Caco-2 (cell line): Measurements from ENCODE around the gene PADI3. TPM values are rescaled to one million over a fixed set of nuclear protein-coding genes. Genes with fewer than 3 reads are reported as not detected.

ENCODE experiments used
- BruUV-seq: library from RNA; stranded (reverse); fragments of 400-500 nt; replicated peaks from 2 replicates; lab custom pipeline; 2021; lab: Mats Ljungman, UMichigan
- CTCF ChIA-PET: fragments of 300-600 bp; sonication (Branson Sonifier 250); formaldehyde crosslinking; loops from one replicate; lab custom pipeline; 2022; ENCODE audit warnings: antibody characterized with exemption; lab: Charles Lee
- POLR2A ChIA-PET: fragments of 300-600 bp; sonication (Branson Sonifier 250); formaldehyde crosslinking; loops from one replicate; lab custom pipeline; 2022; ENCODE audit warnings: antibody characterized with exemption; lab: Charles Lee
- DNase-seq, 2 experiments: peaks; one replicate each; pipeline versions ENCODE4 v3.0.0 to v3.0.0-alpha.2; 2020 to 2022
- H3K27me3 ChIP-seq: replicated peaks from 2 replicates; pipeline ENCODE4 v1.6.0; 2011; ENCODE audit warnings: low read length; ENCODE audit not compliant: control insufficient read depth, insufficient read depth
- H3K36me3 ChIP-seq: 2 replicates; pipeline ENCODE4 v1.5.1; 2011; ENCODE audit warnings: low read length; ENCODE audit not compliant: control insufficient read depth, insufficient read depth
- H3K4me1 ChIP-seq: fragments of 250-450 bp; sonication (Bioruptor Pico); 2 replicates; pipeline ENCODE4 v1.5.1; 2020; ENCODE audit warnings: mild to moderate bottlenecking
- H3K4me3 ChIP-seq: 2 replicates; pipeline ENCODE4 v1.5.1; 2011; ENCODE audit warnings: low read depth, mild to moderate bottlenecking, control low read depth, low read length
- H3K9me3 ChIP-seq: fragments of 250-450 bp; sonication (Bioruptor Pico); 2 replicates; pipeline ENCODE4 v1.5.1; 2020; ENCODE audit warnings: mild to moderate bottlenecking, moderate library complexity
- H3K27ac Mint-ChIP-seq: one replicate; pipeline ENCODE4 v1.8.0; 2022; ENCODE audit warnings: mixed read lengths; ENCODE audit not compliant: unreplicated experiment
- H3K27me3 Mint-ChIP-seq: one replicate; pipeline ENCODE4 v1.8.0; 2022; ENCODE audit warnings: mixed read lengths; ENCODE audit not compliant: insufficient read depth, unreplicated experiment
- H3K36me3 Mint-ChIP-seq: one replicate; pipeline ENCODE4 v1.8.0; 2022; ENCODE audit warnings: mild to moderate bottlenecking, mixed read lengths; ENCODE audit not compliant: insufficient read depth, unreplicated experiment
- H3K4me1 Mint-ChIP-seq: one replicate; pipeline ENCODE4 v1.8.0; 2022; ENCODE audit warnings: low read depth, mixed read lengths; ENCODE audit not compliant: unreplicated experiment
- H3K4me3 Mint-ChIP-seq: one replicate; pipeline ENCODE4 v1.8.0; 2022; ENCODE audit warnings: mild to moderate bottlenecking, moderate library complexity, mixed read lengths; ENCODE audit not compliant: unreplicated experiment
- H3K9me3 Mint-ChIP-seq: one replicate; pipeline ENCODE4 v1.8.0; 2022; ENCODE audit warnings: mixed read lengths; ENCODE audit not compliant: unreplicated experiment
- intact Hi-C: fragments of 100-400 bp; cut with micrococcal nuclease; formaldehyde crosslinking; loops from one replicate; pipeline ENCODE4 v1.10.0; 2022; ENCODE audit not compliant: unreplicated experiment
- total RNA-seq: library from RNA; stranded (reverse); gene quantifications from 2 replicates; pipeline ENCODE4 v1.2.3, GENCODE V29; 2022
- TF ChIP-seq, protein P1 (sequence below), 2 experiments: fragments of 200-600 bp in 1 of 2; IDR thresholded peaks; 1 replicate in 1 of 2; 2 replicates in 1 of 2; pipeline versions ENCODE4 v1.5.1 to v1.8.0; 2011 to 2022; ENCODE audit warnings: antibody characterized with exemption in 1 of 2, control low read depth in 1 of 2, inconsistent platforms in 1 of 2, low read depth in 1 of 2, low read length in 1 of 2, mild to moderate bottlenecking in 1 of 2, moderate library complexity in 1 of 2; ENCODE audit not compliant: insufficient read depth in 1 of 2, severe bottlenecking in 1 of 2, unreplicated experiment in 1 of 2

Gene PADI3
- total RNA-seq, 1 experiment from 2014 or later = not detected

GRCh38 chr1:17204546-17205440 is 44.1 kb upstream of the PADI3 start, which contains the start of gene PADI1:
Gene PADI1 (plus strand): TSS chr1:17205128. CDS start chr1:17205218, 90 bp downstream.
- TF ChIP-seq, protein P1, sequence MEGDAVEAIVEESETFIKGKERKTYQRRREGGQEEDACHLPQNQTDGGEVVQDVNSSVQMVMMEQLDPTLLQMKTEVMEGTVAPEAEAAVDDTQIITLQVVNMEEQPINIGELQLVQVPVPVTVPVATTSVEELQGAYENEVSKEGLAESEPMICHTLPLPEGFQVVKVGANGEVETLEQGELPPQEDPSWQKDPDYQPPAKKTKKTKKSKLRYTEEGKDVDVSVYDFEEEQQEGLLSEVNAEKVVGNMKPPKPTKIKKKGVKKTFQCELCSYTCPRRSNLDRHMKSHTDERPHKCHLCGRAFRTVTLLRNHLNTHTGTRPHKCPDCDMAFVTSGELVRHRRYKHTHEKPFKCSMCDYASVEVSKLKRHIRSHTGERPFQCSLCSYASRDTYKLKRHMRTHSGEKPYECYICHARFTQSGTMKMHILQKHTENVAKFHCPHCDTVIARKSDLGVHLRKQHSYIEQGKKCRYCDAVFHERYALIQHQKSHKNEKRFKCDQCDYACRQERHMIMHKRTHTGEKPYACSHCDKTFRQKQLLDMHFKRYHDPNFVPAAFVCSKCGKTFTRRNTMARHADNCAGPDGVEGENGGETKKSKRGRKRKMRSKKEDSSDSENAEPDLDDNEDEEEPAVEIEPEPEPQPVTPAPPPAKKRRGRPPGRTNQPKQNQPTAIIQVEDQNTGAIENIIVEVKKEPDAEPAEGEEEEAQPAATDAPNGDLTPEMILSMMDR (IDR thresholded peaks at IDR 0.05; ENCODE audit: insufficient read depth in 1 of 2, low read depth in 1 of 2, low read length in 1 of 2, severe bottlenecking in 1 of 2, unreplicated experiment in 1 of 2) = no peak
- Histone ChIP-seq H3K9me3 (no peaks in the 10 kb centered on the region), H3K36me3 (no peaks in the 10 kb centered on the region), H3K4me3 (no peak within 1 kb of the TSS), H3K4me1 (peaks cover 15% of the 10 kb centered on the region; the same call in 1 of the 2 replicates), H3K27me3 (no peaks in the 10 kb centered on the region)
- CTCF ChIA-PET = no interaction called here
- POLR2A ChIA-PET = no interaction called here
- BruUV-seq = no TSS peak
- H3K27ac Mint-ChIP-seq = no peak within 1 kb of the TSS
- no peak for DNase-seq
- H3K36me3 Mint-ChIP-seq = no peaks in the 10 kb centered on the region
- no peak within 1 kb of the TSS for H3K4me3 Mint-ChIP-seq
- no peaks in the 10 kb centered on the region for H3K9me3 Mint-ChIP-seq
- H3K27me3 Mint-ChIP-seq = peaks cover 5% of the 10 kb centered on the region
- no peaks in the 10 kb centered on the region for H3K4me1 Mint-ChIP-seq
- intact Hi-C loops = no loop called here

GRCh38 chr1:17205652-17206051 is 43.2 kb upstream of the PADI3 start:
- DNase-seq = no peak
- H3K36me3 Mint-ChIP-seq = no peaks in the 10 kb centered on the region
- Histone ChIP-seq H3K4me1 (peaks cover 10% of the 10 kb centered on the region; the same call in 1 of the 2 replicates), H3K27me3 (no peaks in the 10 kb centered on the region), H3K4me3 (no peak overlapping the region), H3K9me3 (no peaks in the 10 kb centered on the region), H3K36me3 (no peaks in the 10 kb centered on the region)
- intact Hi-C loops = no loop called here
- no peak overlapping the region for H3K4me3 Mint-ChIP-seq
- no peaks in the 10 kb centered on the region for H3K4me1 Mint-ChIP-seq
- no peak overlapping the region for H3K27ac Mint-ChIP-seq
- peaks cover 5% of the 10 kb centered on the region for H3K27me3 Mint-ChIP-seq
- CTCF ChIA-PET = no interaction called here
- BruUV-seq = no TSS peak
- H3K9me3 Mint-ChIP-seq = no peaks in the 10 kb centered on the region
- POLR2A ChIA-PET = no interaction called here
- TF ChIP-seq, protein P1 (IDR thresholded peaks at IDR 0.05; ENCODE audit: insufficient read depth in 1 of 2, low read depth in 1 of 2, low read length in 1 of 2, severe bottlenecking in 1 of 2, unreplicated experiment in 1 of 2) = no peak

GRCh38 chr1:17206196-17206595 is 42.7 kb upstream of the PADI3 start:
- Mint-ChIP-seq H3K27me3 (peaks cover 5% of the 10 kb centered on the region), H3K9me3 (no peaks in the 10 kb centered on the region), H3K36me3 (no peaks in the 10 kb centered on the region), H3K27ac (no peak overlapping the region), H3K4me1 (no peaks in the 10 kb centered on the region), H3K4me3 (no peak overlapping the region)
- Histone ChIP-seq H3K9me3 (no peaks in the 10 kb centered on the region), H3K27me3 (no peaks in the 10 kb centered on the region), H3K4me1 (0 out of 2 replicates have a peak, but pooled peaks cover 5% of the 10 kb centered on the region), H3K36me3 (no peaks in the 10 kb centered on the region), H3K4me3 (no peak overlapping the region)
- ChIA-PET POLR2A (no interaction called here), CTCF (no interaction called here)
- TF ChIP-seq, protein P1 (IDR thresholded peaks at IDR 0.05; ENCODE audit: insufficient read depth in 1 of 2, low read depth in 1 of 2, low read length in 1 of 2, severe bottlenecking in 1 of 2, unreplicated experiment in 1 of 2) = no peak
- no TSS peak for BruUV-seq
- intact Hi-C loops = no loop called here
- no peak for DNase-seq
